ENCODE results near the gene DMTF1.

The DMTF1 gene

DNA sequence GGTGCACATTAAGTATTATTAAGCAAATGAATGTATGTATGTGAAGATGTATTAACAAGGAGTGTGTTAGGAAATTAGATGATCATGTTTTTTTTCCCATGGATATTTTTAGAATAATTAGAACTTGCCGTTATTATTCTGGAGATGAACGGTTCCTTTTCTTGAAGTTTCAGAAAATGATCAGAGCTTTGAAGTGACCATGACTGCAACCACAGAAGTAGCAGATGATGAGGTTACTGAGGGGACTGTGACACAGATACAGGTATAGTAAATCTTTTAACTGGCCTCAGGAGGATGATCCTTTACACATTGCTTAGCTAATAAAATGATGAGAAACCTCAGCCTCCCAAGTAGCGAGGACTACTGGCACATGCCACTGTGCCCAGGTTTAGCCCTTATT is 18.6 kb downstream of the DMTF1 start:
- Histone ChIP-seq H3K9me3 (no peaks in the 10 kb centered on the region), H3K27me3 (no peaks in the 10 kb centered on the region), H3K27ac (no peak overlapping the region), H3K36me3 (peaks cover 98% of the 10 kb centered on the region), H3K4me1 (ENCODE audit: control insufficient read depth in 1 of 2, insufficient read depth in 1 of 2, low read depth in 1 of 2, low read length in 1 of 2) (no peaks in the 10 kb centered on the region), H3K4me3 (ENCODE audit: low read depth in 1 of 2, low read length in 1 of 2) (no peak overlapping the region)
- TF ChIP-seq, protein P1, sequence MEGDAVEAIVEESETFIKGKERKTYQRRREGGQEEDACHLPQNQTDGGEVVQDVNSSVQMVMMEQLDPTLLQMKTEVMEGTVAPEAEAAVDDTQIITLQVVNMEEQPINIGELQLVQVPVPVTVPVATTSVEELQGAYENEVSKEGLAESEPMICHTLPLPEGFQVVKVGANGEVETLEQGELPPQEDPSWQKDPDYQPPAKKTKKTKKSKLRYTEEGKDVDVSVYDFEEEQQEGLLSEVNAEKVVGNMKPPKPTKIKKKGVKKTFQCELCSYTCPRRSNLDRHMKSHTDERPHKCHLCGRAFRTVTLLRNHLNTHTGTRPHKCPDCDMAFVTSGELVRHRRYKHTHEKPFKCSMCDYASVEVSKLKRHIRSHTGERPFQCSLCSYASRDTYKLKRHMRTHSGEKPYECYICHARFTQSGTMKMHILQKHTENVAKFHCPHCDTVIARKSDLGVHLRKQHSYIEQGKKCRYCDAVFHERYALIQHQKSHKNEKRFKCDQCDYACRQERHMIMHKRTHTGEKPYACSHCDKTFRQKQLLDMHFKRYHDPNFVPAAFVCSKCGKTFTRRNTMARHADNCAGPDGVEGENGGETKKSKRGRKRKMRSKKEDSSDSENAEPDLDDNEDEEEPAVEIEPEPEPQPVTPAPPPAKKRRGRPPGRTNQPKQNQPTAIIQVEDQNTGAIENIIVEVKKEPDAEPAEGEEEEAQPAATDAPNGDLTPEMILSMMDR (IDR thresholded peaks at IDR 0.05), result no peak

DNA sequence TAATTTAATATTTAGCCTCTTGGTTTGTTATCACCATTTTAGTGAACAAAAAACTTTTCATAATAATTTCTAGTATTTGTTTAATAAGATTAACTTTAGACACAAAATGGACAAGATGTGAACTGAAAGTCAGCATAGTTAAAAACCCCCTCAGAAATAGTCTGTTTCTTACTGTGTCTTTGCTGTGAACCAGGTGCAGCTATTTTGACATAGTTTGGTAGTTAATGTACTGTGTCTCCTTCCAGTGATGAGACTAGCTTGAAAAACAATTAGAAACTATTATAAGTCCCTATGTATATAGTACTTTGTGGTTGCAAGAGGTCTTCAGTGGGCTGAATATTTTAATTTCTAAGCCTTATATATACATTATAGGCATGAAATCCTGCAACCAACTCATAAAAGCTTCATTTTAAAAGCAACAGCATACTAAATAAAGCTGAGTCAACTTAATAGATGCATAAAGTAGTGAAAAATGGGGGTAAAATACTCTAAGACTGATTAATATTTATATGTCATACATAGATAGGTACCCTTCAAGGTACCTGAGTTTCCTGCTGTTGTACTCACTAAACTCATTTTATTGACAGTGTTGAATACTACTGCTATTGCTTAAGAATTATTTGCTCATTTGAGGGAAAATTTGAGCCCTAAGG is 19.2 kb downstream of the DMTF1 start:
- Histone ChIP-seq H3K4me1 (ENCODE audit: control insufficient read depth in 1 of 2, insufficient read depth in 1 of 2, low read depth in 1 of 2, low read length in 1 of 2) (no peaks in the 10 kb centered on the region), H3K4me3 (ENCODE audit: low read depth in 1 of 2, low read length in 1 of 2) (no peak overlapping the region), H3K27me3 (no peaks in the 10 kb centered on the region), H3K36me3 (peaks cover 98% of the 10 kb centered on the region), H3K9me3 (no peaks in the 10 kb centered on the region), H3K27ac (no peak overlapping the region)
- TF ChIP-seq, protein P1 (IDR thresholded peaks at IDR 0.05), result no peak

DNA sequence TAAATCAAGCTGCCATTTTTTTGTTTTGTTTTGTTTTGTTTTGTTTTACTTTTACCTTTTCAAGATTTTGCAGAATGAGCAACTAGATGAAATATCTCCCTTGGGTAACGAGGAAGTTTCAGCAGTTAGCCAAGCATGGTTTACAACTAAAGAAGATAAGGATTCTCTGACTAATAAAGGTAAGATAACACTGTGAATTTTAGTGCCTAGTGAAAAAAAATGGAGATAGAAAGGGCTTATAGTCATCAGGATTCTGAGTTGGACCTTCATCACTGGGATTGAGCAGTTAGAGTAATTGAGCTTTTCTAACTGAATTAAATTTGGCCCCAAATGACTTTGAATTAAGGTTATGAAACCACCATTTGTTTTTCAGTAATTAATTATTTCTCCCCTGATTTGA is 21.2 kb downstream of the DMTF1 start:
- H3K4me1 ChIP-seq (ENCODE audit: control insufficient read depth in 1 of 2, insufficient read depth in 1 of 2, low read depth in 1 of 2, low read length in 1 of 2), result no peaks in the 10 kb centered on the region
- peaks cover 86% of the 10 kb centered on the region for H3K36me3 ChIP-seq
- H3K4me3 ChIP-seq (ENCODE audit: low read depth in 1 of 2, low read length in 1 of 2), result no peak overlapping the region
- H3K27ac ChIP-seq, result no peak overlapping the region
- no peaks in the 10 kb centered on the region for H3K27me3 ChIP-seq
- H3K9me3 ChIP-seq, result no peaks in the 10 kb centered on the region
- TF ChIP-seq, protein P1 (IDR thresholded peaks at IDR 0.05), result no peak

DNA sequence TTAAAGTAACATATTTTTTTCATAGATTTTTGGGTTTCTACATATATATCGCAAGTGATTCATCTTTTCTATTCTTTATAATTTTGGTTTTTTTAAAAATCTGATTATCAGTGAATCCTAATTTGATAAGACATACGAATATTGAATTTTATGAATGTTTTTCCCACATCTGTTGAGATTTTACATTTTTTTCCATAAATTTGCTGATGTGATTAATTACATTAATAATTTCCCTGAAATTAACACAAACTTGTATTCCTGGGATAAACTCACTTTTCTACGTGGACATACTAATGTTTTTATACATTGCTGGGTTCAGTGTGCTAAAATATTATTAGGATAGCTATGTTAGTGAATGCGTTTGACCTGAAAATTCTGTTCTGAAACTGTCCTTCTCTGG is 26.1 kb downstream of the DMTF1 start:
- Histone ChIP-seq H3K4me3 (ENCODE audit: low read depth in 1 of 2, low read length in 1 of 2) (no peak overlapping the region), H3K27me3 (no peaks in the 10 kb centered on the region), H3K4me1 (ENCODE audit: control insufficient read depth in 1 of 2, insufficient read depth in 1 of 2, low read depth in 1 of 2, low read length in 1 of 2) (no peaks in the 10 kb centered on the region), H3K9me3 (no peaks in the 10 kb centered on the region), H3K36me3 (peaks cover 67% of the 10 kb centered on the region), H3K27ac (no peak overlapping the region)
- TF ChIP-seq, protein P1 (IDR thresholded peaks at IDR 0.05), result no peak

DNA sequence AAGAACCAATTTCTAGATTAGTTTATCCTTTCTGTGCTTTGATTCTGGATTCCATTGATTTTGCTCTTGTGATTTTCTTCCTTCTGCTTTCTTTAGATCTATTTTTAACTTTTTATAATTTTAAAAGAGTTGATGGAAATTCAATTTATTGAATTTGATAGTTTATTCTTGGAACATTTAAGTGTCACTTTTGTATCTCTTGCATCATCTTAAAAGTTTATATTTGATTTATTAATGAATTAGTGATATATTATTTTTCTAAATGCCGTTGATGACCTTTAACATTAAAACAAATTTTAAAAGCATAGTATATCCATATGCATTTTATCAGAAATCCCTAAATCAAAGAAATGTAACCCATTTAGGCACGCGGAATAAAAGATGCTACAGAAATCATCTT is 26.9 kb downstream of the DMTF1 start:
- no peaks in the 10 kb centered on the region for H3K4me1 ChIP-seq (ENCODE audit: control insufficient read depth in 1 of 2, insufficient read depth in 1 of 2, low read depth in 1 of 2, low read length in 1 of 2)
- TF ChIP-seq, protein P1 (IDR thresholded peaks at IDR 0.05), result no peak
- peaks cover 67% of the 10 kb centered on the region for H3K36me3 ChIP-seq
- no peaks in the 10 kb centered on the region for H3K27me3 ChIP-seq
- no peak overlapping the region for H3K27ac ChIP-seq
- no peak overlapping the region for H3K4me3 ChIP-seq (ENCODE audit: low read depth in 1 of 2, low read length in 1 of 2)
- H3K9me3 ChIP-seq, result no peaks in the 10 kb centered on the region

Data from neutrophil (primary cell).